Medulla oblongata (tissue), 1 donor: ENCODE results near the gene LAT.

ENCODE experiments used
- DNase-seq: peaks from one replicate; pipeline ENCODE4 v3.0.0-alpha.2; 2015; ENCODE audit errors: extremely low spot score

Gene LAT

DNA sequence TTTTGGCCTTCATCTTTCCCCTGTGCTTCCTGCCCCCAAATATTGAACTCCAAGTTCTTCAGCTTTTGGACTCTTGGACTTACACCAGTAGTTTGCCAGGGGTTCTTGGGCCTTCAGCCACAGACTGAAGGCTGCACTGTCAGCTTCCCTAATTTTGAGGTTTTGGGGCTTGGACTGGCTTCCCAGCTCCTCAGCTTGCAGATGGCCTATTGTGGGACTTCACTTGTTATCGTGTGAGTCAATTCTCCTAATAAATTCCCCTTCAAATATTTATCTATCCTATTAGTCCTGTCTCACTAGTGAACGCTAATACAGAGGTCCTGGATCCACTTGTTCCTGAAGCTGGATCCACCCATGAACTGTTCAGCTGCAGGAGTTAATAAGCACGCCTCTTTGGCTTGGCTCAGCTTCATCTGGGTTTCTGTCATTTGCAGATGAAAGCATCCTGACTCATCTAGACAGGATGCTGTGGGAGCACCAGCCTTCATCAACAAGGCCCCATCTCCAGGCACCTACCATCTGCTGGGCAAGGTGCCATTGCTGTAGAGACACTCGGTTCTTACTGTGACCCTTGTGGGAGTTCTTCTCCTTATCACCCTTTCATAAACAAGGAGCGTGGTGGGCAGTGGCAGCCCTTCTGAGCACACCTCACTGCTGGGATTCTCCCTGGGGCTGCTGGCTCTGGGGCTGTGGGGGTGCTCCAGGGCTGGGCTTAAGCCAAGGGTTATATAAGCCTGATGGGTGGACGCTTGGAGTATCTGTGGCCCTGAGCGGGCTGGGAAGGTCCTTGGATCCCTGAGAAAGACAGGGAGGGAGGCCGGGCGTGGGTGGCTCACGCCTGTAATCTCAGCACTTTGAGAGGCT is 23.1 kb downstream of the LAT start:
- no peak for DNase-seq

DNA sequence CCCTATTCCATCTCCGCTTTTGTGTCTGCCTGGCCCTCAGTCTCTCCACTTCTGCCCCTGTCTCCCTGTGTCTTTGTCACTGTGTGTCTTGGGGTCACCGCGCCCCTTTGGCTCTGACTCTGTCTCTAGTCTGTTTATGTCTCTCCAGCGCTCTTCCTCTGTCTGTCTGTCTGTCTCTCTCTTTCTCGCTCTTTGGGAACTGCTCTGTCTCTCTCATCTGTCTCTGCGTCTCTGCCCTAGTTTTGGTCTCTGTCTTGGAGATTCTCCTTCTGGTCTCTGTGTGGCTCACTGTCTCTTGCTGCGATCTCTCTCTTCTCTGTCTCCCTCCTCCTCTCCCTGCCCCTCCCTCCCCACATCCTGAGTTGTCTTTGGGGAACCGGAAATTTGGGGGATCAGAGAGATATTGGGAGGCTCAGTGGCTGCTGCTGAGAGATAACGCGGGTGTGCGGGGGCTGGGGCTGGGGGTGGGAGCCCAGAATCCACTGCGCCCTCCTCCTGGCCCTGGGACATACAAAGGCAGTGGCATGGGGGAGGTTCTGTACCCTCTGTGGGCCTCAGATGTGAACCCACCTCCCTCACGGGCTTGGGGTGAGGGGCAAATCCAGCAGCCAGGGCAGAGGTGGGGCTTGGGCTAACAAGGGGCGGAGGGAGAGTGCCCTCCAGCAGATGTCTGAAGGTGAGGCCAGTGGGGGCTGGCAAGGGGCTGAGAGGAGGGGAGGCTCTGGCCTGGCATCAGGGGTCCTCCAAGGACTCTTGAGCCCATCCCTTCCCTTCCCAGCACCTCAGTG is 24.4 kb downstream of the LAT start:
- DNase-seq: no peak

DNA sequence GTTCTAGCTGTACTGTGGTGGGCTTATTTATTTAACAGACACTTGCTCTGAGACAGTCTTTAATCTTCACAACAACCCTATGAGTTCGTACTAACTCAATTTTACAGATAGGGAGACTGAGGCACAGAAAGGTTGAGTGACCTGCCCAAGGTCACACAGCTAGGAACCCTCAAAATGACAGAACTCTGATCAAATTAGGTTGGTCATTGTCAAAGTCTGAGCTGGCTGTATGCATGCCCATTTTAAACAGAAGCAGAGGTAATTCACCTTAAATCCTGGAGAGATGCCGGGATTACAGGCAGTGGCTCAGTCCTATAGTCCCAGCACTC is 24.9 kb downstream of the LAT start:
- no peak for DNase-seq

DNA sequence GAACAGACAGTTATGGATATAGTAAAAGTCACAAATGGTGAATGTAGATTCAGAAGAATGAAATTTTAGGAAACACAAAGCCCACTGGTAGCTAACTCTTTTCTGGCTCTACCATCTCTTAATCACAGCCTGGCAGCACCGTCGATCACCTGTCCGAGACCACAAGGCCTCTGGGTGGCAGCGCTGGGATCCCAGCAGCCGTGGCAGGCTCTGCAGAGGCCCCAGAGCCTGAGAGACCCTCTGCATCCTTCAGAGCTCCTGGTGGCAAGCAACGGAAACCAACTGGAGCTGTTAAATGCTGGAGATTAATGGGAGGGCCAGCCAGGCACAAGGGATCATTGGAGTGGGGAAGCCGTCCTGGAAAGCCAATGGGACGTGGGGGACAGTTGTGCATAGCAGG is 26.3 kb downstream of the LAT start:
- no peak for DNase-seq

DNA sequence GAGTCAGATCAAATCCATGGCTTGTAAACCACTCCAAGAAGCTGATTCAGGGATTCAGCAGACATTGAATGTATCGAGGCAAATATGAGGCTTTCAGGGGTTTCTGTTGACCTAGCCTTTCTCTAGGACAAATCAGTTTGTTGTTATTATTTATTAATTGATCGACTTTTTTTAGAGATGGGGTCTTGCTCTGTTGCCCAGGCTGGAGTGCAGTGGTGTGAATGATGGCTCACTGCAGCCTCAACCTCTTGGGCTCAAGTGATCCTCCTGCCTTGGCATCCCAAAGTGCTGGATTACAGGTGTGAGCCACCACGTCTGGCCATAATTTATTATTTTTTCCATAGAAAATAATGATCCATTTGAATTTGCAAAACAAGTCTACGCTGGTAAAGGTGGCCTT is 27.0 kb downstream of the LAT start:
- no peak for DNase-seq

DNA sequence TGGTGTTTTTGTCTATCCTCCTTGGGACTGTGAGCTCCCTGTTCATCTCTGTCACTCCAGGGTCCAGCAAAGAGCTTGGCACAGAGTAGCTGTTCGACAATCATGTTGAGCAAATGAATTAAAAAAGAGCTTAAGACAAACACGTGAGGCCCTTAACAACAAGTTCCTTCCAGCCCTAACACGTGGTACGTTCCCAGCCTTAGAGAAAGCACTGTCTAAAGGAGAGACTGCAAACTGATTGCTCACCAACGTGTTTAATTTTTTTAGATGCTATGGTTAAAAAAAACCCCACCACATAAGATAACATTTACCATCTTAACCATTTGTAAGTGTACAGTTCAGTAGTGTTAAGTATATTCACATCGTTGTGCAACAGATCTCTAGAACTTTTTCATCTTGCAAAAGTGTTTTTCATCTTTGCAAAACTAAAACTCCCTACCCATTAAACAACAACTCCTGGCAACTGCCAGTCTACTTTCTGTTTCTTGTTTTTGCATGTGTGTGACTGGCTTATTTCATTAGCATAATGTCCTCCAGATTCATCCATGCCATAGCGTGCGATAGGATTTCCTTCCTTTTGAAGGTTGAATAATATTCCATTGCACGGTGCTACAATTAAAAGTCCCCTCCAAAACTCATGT is 28.2 kb downstream of the LAT start:
- DNase-seq: no peak

DNA sequence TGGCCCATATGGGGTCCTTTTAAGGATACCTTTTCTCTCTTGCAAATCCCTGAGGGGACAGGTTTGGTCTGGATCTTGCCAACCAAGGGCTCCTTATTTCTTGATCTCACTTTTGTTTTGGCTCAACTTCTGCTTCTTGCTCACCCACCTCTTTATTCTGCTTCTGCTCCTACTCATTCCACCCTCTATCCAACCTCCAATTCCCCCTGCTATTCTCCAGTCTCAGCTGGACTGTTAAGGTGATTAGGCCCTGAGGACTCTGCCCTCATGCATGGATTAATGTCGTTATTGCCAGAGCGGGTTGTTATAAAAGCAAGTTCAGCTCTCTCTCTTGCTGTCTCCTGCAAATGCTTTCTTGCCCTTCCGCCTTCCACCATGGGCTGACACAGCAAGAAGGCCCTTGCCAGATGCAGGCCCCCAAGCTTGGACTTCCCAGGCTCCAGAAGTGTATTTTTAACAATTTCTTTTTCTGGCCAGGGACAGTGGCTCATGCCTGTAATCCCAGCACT is 29.8 kb downstream of the LAT start:
- DNase-seq: no peak

DNA sequence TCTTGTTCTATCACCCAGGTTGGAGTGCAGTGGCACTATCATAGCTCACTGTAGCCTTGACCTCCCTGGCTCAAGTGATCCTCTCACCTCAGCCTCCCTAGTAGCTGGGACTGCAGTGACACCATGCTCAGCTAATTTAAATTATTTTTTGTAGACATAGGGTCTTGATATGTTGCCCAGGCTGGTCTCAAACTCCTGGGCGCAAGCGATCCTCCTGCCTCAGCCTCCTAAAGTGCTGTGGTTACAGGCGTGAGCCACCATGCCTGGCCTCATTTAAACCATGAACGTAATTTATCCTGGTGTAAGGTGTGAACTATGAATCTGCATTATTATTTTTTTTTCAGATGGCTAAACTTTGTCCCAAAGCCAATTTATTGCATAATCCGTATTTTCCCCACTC is 37.3 kb downstream of the LAT start:
- DNase-seq: no peak

DNA sequence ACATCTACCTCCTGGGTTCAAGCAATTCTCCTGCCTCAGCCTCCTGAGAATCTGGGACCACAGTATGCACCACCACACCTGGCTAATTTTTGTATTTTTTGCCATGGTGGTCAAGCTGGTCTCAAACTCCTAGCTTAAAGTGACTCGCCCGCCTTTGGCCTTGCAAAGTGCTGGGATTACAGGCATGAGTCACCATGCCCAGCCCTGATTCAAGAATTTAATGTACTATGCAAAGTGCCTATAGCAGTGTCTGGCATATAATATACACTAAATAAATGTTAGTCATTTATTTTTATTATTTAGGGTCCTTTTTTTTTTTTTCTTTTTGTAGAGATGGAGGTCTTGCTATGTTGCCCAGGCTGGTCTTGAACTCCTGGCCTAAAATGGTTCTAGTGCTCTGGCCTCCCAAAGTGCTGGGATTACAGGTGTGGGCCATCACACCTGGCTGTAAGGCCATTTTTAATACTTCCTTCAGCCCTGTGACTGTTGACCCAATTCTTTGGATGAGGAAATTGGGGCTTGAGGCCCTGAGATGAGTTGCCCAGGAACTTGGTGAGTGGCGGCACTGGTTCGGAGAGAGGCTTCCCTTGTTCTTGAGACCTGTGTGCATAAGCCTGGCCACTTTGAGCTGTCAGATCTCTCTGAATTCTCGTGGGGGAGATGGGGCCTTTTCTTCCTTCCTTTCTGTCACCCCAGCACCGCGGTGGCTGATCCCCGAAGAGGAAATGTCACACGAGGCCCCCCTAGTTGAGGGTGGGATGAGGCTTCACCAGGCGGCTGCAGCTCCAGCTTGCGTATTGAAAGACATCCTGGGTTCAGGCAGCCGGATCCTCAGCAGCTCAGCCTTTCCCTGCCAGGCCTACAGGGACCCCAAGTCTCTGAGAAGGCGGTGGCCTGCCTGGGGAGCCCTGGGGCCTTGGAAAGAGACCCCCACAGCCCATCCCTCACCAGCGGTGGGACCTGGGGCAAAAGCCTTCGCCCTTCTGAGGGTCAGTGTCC is 38.7 kb downstream of the LAT start:
- DNase-seq: no peak

DNA sequence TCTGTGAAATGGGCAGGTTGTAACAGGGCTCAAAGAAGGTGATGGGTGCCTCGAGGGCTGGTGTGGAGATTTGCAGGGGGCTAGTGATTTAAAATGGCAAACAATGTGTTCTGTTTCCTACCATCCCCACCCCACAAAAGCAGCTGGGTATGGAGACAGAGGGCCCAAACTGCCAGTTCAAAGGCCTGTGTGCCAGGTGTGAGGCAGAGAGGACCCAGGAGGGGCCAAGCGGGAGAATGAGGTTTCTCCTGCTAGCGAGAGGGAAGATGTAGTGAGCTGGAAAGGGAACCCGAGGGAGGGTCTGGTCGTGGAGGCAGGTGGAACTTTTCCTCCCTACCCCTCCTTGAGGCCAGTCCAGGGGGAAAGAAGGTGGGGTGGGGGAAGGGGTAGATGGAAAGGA is 39.4 kb downstream of the LAT start:
- no peak for DNase-seq

DNA sequence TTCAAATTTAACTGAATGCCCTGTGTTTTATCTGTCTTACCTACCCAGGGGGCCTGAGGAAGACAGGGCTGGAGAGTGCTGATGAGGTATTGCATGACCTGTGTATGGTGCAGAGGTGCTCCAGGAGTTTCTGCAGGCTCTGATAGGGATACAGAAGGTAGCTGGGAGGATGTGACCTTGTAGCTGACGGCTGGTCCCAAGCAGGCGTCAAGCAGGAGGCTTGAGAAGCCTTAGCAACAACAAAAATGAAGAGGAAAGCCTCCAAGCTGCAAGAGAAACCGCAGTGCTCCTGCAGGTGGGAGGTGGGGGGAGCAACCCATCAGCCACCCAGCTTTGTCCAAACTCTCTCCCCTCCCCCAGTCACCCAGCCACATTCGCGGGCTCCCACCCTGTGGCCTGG is 40.4 kb downstream of the LAT start:
- no peak for DNase-seq

DNA sequence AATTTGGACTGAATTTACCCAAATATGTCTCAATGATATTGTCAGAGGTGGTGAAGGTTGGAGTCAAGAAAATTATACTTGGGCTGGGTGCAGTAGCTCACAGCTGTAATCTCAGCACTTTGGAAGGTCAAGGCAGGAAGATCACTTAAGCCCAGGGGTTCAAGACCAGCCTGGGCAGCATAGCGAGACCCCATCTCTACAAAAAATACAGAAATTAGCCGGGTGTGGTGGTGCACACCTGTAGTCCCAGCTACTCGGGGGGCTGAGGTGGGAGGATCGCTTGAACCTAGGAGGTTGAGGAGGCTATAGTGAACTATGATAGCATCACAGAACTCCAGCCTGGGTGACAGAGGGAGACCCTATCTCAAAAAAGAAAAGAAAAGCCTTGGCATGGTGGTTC is 40.9 kb downstream of the LAT start:
- DNase-seq: no peak

DNA sequence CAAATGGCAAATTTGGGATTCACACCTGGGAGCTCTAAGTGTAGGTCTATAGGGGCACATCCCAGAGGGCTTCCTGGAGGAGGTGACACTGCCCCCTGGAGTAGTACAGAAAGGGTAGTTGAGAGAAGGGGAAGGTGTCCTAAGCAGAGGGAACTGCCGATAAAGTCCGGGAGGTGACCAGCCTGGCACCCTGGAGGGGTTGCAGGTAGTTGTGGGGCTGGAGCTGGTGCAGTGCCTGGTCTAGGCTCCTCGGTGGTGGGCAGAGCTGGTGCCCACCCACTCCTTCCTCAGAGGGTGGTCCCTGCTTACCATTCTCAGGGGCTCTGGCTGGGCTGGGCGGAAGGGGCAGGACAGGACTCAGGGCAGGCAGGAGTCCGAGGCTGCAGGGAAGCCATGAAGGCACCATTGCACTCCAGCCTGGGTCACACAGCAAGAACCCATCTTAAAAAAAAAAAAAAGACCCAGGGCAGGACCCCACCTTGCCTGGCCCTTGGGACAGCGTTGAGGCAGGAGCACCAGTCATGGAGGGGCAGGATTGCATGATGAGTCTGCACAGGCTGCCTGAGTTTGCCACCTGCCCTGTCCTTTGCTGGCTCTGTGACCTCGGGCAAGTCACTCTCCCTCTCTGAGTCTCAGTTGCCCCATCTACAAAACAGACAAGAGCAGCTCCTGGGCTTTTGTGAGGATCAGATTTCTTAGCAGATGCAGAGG is 43.8 kb downstream of the LAT start:
- DNase-seq: no peak

DNA sequence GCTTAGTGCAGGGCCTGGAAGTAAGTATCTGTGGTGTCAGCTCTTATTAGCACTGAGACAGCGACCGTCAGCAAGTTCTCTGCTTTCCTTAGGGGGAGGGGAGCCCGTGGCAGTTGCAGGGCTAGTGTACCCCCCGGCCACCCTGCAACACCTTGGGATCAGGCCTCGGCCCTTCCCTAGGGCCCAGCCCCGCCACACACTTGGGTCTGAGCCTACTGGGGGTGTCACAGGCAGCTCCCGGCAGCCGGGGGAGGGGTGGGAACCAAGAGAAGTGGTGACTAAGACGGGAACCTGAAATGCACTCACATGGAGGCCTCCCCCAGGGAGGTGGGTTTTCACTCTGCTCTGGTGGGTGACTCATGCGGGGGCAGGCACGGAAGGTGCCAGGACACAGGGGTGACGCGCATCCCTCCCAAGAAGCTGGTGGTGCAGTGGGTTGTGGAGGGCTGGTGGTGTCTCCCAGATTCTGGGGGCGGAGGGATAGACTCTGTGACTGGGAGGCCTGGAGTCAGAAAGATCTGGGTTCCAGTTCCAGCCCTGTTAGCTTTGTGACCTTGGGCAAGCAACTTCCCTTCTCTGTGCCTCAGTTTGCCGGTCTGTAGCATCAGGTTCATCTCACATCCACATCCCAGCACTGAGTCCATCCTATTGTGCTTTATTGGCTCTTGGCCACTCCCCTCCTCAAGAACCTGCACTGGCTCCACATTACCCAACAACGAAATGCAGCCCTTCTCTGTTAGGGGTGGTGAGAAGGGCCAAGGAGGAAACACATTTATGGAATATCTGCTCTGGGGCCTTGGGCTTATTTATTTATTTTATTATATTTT is 44.5 kb downstream of the LAT start:
- DNase-seq: no peak

DNA sequence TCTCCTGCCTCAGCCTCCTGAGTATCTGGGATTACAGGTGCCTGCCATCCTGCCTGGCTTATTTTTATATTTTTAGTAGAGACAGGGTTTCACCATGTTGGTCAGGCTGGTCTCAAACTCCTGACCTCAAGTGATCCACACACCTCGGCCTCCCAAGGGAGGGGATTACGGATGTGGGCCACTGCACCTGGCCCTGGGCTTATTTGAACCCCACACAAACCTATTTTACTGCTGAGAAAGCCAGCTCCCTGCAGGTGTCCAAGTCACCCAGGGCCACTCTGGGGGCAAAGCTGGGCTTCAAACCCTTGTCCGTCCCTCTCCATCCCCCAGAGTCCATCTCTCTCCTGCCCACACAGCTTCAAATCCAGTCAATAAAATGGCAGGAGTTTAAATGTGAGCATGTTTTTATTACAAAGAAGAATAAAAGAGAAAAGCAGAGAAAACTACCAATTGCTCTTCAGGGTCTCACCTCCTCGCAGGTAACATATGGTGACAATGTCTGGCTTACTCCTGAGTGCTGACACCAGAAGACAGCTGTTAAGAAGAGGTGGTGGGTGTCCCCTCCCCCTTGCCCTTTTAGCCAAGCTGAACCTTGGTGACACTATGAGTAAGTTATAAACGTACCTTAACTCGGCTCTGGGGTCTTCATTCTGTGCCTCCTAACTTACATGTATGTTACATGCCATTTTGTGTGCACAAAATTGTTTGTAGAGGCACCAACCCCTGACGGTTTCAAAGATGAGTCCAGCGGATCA is 45.4 kb downstream of the LAT start:
- no peak for DNase-seq
